ENCODE data around the gene PGAP6.

DNA sequence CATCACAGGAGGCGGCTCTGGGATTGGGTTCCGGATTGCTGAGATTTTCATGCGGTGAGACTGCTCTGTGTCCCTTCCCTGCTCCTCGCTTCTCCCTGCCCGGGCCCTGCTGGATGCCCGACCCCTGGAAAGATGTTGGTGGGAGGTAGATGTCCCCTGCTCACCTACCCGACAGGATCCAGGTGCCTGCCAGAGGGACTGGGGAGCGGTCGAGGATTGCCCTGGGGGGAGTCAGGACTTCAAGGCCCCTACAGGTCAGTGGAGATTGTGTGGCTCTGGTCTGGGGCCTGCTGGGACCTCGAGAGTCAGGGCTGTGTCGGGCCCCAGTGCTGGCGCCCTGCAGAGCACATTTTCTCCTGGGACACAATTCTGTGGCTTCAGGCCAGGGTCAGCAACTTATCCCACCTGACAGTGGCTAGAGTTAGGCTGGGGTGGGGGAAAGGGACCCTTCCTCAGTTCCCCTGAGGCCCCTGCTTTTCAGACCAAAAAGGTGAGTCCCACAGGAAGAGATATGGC lies 23.3 kb upstream of the PGAP6 start:
- TF ChIP-seq YY1 (IDR thresholded peaks at IDR 0.05; ENCODE audit: insufficient read depth, insufficient read length) (no peak), SUZ12 (IDR thresholded peaks at IDR 0.05; ENCODE audit: extremely low read depth, insufficient read depth, insufficient read length) (no peak)
